ENCODE results near the gene LEMD2.

GRCh38 chr6:33776186-33776585 lies 12.7 kb downstream of the LEMD2 start:
- TF ChIP-seq, protein P1, sequence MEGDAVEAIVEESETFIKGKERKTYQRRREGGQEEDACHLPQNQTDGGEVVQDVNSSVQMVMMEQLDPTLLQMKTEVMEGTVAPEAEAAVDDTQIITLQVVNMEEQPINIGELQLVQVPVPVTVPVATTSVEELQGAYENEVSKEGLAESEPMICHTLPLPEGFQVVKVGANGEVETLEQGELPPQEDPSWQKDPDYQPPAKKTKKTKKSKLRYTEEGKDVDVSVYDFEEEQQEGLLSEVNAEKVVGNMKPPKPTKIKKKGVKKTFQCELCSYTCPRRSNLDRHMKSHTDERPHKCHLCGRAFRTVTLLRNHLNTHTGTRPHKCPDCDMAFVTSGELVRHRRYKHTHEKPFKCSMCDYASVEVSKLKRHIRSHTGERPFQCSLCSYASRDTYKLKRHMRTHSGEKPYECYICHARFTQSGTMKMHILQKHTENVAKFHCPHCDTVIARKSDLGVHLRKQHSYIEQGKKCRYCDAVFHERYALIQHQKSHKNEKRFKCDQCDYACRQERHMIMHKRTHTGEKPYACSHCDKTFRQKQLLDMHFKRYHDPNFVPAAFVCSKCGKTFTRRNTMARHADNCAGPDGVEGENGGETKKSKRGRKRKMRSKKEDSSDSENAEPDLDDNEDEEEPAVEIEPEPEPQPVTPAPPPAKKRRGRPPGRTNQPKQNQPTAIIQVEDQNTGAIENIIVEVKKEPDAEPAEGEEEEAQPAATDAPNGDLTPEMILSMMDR (conservative IDR thresholded peaks at IDR 0.05 in 1 of 2, IDR thresholded peaks at IDR 0.05 in 1 of 2; ENCODE audit: extremely low read depth in 1 of 2, insufficient read depth in 1 of 2, low read depth in 1 of 2, low read length in 2 of 2) = no peak
- no peak for TF ChIP-seq EZH2 (IDR thresholded peaks at IDR 0.05; ENCODE audit: borderline replicate concordance, low read length)

Data from mammary epithelial cell (primary cell).